HepG2 (cell line): Measurements from ENCODE around the gene MRPL43. TPM values are rescaled to one million over a fixed set of nuclear protein-coding genes. Genes with fewer than 3 reads are reported as not detected.

Experiments used
- ATF7 ChIP-seq, 2 experiments: fragments of 450-650 bp in 1 of 2; sonication (generic) in 1 of 2; formaldehyde crosslinking in 1 of 2; IDR thresholded peaks; 2 replicates each; pipeline versions ENCODE4 v1.4.0 to v1.6.1; 2016 to 2020; ENCODE audit warnings: antibody characterized with exemption in 1 of 2, mild to moderate bottlenecking in 1 of 2, missing genetic modification reagents in 1 of 2
- CEBPB ChIP-seq: IDR thresholded peaks from 2 replicates; pipeline ENCODE4 v1.6.1; 2011; ENCODE audit warnings: low read depth, low read length, improper control_type of control experiment, borderline replicate concordance
- CREB1 ChIP-seq, 2 experiments: fragments of 450-650 bp in 1 of 2; IDR thresholded peaks; 2 replicates each; pipeline ENCODE4 v1.6.1; 2016 to 2017; ENCODE audit warnings: control low read depth in 1 of 2, mild to moderate bottlenecking in 1 of 2, missing compliant biosample characterization in 1 of 2, missing genetic modification characterization in 1 of 2
- CREB3 ChIP-seq: sonication (generic); formaldehyde crosslinking; IDR thresholded peaks from 2 replicates; pipeline ENCODE4 v1.5.0; 2020; ENCODE audit warnings: missing genetic modification reagents
- FOXM1 ChIP-seq: sonication (generic); formaldehyde crosslinking; IDR thresholded peaks from 2 replicates; pipeline ENCODE4 v1.5.0; 2020; ENCODE audit warnings: missing genetic modification reagents
- GTF3A ChIP-seq: sonication (generic); formaldehyde crosslinking; conservative IDR thresholded peaks from 2 replicates; pipeline ENCODE4 v1.4.0; 2020; ENCODE audit warnings: mild to moderate bottlenecking, missing genetic modification reagents
- KLF12 ChIP-seq: sonication (generic); formaldehyde crosslinking; IDR thresholded peaks from 2 replicates; pipeline ENCODE4 v1.4.0; 2020; ENCODE audit warnings: missing genetic modification reagents, borderline replicate concordance
- ZNF512B ChIP-seq: sonication (generic); formaldehyde crosslinking; IDR thresholded peaks from 2 replicates; pipeline ENCODE4 v1.5.1; 2020; ENCODE audit warnings: missing genetic modification reagents, mild to moderate bottlenecking, borderline replicate concordance
- ZNF816 ChIP-seq: sonication (generic); formaldehyde crosslinking; IDR thresholded peaks from 2 replicates; pipeline ENCODE4 v1.8.0; 2022; ENCODE audit warnings: missing genetic modification reagents, mild to moderate bottlenecking, borderline replicate concordance
- ZSCAN12 ChIP-seq: sonication (generic); formaldehyde crosslinking; IDR thresholded peaks from 2 replicates; pipeline ENCODE4 v1.9.0; 2021; ENCODE audit warnings: mild to moderate bottlenecking, missing genetic modification reagents
- ZSCAN25 ChIP-seq: sonication (generic); formaldehyde crosslinking; IDR thresholded peaks from 2 replicates; pipeline ENCODE4 v1.8.0; 2022; ENCODE audit warnings: mild to moderate bottlenecking, missing genetic modification reagents
- ZSCAN31 ChIP-seq: sonication (generic); formaldehyde crosslinking; IDR thresholded peaks from 2 replicates; pipeline ENCODE4 v1.5.0; 2020; ENCODE audit warnings: low read depth, mild to moderate bottlenecking, missing genetic modification reagents
- ZXDC ChIP-seq: sonication (generic); formaldehyde crosslinking; IDR thresholded peaks from 2 replicates; pipeline ENCODE4 v1.5.0; 2020; ENCODE audit warnings: mild to moderate bottlenecking, missing genetic modification reagents
- polyA plus RNA-seq, 8 experiments: library from polyadenylated mRNA; depleted of rRNA in 3 of 8; stranded (reverse) in 7 of 8; unstranded in 1 of 8; fragments of >200 nt; fragmentation: Illumina TruSeq in 4 of 8; extraction: Trizol in 4 of 8; gene quantifications; 2 replicates each; pipeline versions ENCODE4 v1.2.1 to v1.2.3, GENCODE V29; 2011 to 2016; ENCODE audit warnings: low read depth in 4 of 8, missing spikeins in 1 of 8, mixed read lengths in 1 of 8; ENCODE audit not compliant: insufficient read depth in 1 of 8
- total RNA-seq, 5 experiments: library from RNA; depleted of rRNA; stranded (reverse); fragments of >200 nt; fragmentation: Illumina TruSeq; extraction: Trizol; gene quantifications; 2 replicates each; pipeline ENCODE4 v1.2.3, GENCODE V29; 2016; ENCODE audit warnings: low read depth in 1 of 5

MRPL43 gene
- total and polyA plus RNA-seq, 2 of the 13 experiments (the other 11 are each of a cell fraction or from before 2014, with no cell fraction given): 71.0 to 73.7 TPM

GRCh38 chr10:101012525-101013364 lies 25.4 kb upstream of the MRPL43 start (continued):
- TF ChIP-seq FOXM1 (CRISPR knock-in tag) (no peak), CREB3 (no peak), CEBPB (no peak), ZNF816 (CRISPR knock-in tag) (no peak), ZSCAN12 (CRISPR knock-in tag) (no peak), GTF3A (CRISPR knock-in tag) (no peak), ZSCAN31 (CRISPR knock-in tag) (peak; percentile 10; the same call in 1 of the 2 replicates), ZSCAN25 (CRISPR knock-in tag) (no peak), ZNF512B (no peak), ATF7 (IDR thresholded peaks at IDR 0.05) (no peak), ATF7 (CRISPR knock-in tag; IDR thresholded peaks at IDR 0.05) (no peak), KLF12 (CRISPR knock-in tag) (no peak), ZXDC (CRISPR knock-in tag) (no peak), CREB1 (IDR thresholded peaks at IDR 0.05) (no peak), CREB1 (CRISPR knock-in tag; IDR thresholded peaks at IDR 0.05) (no peak)
